ENCODE measurements around the gene ZBTB12.
A peak's percentile ranks its signal among the peaks of the same experiment; 100 is the strongest.

The ZBTB12 gene

DNA sequence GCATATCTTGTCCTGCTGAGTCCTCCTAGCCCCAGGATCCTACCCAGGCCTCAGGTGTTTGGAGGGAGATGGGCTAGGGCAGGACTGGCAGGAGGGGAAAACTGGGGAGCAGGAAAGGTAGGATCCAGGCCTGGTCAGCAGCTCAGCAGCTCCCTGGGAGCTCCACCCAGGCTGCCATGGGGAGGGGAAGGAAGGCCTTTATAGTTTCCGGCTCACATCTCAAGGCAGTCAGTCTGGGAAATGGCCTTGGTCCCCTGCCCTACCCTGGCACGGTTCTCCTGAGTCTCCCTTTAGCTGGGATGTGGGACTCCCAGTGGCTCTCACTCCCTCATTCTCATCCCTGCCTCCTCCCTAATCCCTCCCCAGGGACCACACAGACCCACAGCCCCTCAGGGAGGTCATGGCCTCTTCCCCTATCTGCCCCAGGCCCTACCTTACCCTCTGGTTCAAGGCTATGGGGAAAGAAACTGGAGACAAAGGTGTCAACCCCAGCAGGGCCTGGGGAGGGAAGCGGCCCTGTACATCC, 24.7 kb downstream of the ZBTB12 start:
- TF ChIP-seq ZFX (IDR thresholded peaks at IDR 0.05; ENCODE audit: borderline replicate concordance) = no peak
- TF ChIP-seq, protein P1, sequence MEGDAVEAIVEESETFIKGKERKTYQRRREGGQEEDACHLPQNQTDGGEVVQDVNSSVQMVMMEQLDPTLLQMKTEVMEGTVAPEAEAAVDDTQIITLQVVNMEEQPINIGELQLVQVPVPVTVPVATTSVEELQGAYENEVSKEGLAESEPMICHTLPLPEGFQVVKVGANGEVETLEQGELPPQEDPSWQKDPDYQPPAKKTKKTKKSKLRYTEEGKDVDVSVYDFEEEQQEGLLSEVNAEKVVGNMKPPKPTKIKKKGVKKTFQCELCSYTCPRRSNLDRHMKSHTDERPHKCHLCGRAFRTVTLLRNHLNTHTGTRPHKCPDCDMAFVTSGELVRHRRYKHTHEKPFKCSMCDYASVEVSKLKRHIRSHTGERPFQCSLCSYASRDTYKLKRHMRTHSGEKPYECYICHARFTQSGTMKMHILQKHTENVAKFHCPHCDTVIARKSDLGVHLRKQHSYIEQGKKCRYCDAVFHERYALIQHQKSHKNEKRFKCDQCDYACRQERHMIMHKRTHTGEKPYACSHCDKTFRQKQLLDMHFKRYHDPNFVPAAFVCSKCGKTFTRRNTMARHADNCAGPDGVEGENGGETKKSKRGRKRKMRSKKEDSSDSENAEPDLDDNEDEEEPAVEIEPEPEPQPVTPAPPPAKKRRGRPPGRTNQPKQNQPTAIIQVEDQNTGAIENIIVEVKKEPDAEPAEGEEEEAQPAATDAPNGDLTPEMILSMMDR (IDR thresholded peaks at IDR 0.05) = no peak
- peak overlapping the region; percentile 78 for H3K27ac ChIP-seq

DNA sequence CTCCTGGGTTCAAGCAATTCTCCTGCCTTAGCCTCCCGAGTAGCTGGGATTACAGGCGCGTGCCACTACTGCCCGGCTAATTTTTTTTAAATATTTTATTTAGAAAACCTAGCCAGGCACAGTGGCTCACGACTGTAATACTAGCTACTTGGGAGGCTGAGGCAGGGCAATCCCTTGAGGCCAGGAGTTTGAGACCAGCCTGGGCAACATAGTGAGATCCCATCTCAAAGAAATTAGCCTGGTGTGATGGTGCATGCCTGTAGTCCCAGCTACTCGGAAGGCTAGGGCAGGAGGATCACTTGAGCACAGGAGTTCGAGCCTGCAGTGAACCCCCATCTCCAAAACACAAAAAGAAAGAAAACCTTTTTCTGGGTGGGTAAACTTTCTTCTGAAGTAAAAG, 25.5 kb downstream of the ZBTB12 start:
- TF ChIP-seq ZFX (IDR thresholded peaks at IDR 0.05; ENCODE audit: borderline replicate concordance) = no peak
- TF ChIP-seq, protein P1 (IDR thresholded peaks at IDR 0.05) = no peak
- peak overlapping the region; percentile 78 for H3K27ac ChIP-seq

DNA sequence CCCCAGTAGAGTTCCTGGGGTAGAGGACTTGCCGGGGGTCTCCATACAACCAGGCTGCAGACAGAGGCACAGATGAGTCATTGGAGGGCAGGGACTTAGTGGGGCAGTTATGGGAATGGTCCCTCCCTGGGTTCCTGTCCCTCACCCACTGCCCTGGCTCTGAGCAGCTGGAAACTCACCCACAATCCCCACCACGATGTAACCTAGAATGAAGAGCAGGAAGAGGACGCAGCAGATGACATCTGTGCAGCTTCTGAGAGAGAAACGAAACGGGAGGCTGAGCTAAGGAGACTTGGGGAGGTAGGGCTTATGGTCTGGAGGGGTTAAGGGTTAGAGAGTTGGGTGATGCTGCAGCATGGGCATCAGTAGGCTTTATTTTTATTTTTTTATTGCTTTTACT, 26.0 kb downstream of the ZBTB12 start:
- TF ChIP-seq, protein P1 (IDR thresholded peaks at IDR 0.05) = no peak
- TF ChIP-seq ZFX (IDR thresholded peaks at IDR 0.05; ENCODE audit: borderline replicate concordance) = no peak
- H3K27ac ChIP-seq = peak overlapping the region; percentile 78

DNA sequence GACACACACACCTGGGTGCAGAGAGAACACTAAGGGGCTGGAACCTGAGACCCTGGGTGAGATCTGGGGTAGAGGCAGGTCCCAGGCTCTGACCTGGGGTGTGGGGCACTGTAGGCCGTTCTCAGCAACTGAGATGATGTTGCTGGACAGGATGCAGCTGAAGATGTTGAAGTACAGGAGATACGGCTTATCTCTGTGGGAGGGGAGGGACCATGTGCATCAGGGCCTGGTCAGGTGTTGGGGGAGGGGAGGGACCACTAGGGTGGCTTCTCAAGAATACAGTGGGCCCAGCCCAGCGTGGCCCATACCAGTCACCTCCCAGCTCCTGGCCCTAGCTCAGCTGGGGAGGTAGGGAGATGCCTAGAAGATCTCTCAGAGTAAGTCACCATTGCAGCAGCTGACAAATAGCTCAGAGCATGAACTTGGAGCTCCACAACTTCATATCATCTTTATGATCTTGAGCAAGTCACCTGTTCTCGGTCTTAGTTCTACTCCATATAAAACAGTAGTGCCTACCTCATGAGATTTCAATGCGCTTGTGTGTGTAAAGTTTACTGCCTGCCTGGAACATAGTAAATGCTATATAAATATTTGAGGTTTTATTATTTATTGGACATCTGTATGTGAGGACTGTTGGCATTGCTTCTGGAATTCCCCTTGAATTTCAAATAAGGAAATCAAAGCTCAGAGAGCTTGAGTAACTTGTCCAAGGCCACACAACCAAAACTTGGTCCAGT, 26.9 kb downstream of the ZBTB12 start:
- peak overlapping the region; percentile 78 for H3K27ac ChIP-seq
- TF ChIP-seq, protein P1 (IDR thresholded peaks at IDR 0.05) = no peak

DNA sequence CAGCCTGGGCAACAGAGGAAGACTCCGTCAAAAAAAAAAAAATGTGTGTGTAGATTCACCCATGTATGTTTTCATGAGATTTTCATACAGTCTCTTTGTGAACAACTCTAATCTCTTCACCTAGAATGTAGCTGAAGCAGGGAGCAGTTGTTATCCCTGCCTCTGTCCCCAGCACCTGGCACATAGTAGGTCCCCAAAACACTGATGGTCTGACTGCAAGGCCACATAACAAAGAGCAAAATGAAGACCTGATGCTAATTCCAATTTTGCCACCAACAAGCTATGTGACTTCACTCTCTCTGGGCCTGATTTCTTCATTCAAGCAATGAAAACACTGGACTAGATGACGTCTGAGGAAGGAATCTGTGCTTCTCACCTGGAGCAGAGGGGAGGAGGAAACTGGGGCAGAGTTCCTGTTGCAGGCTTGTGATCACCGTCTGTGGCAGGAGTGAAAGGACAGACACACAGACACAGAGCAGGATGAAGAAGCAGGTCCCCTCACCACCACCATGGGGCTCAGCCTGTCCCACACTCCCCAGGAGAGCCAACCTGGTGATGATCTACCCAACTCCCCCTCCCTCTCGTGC, 27.7 kb downstream of the ZBTB12 start:
- H3K27ac ChIP-seq = peak overlapping the region; percentile 78; the same call in 1 of the 2 replicates
- TF ChIP-seq ZFX (IDR thresholded peaks at IDR 0.05; ENCODE audit: borderline replicate concordance) = no peak
- TF ChIP-seq, protein P1 (IDR thresholded peaks at IDR 0.05) = no peak

DNA sequence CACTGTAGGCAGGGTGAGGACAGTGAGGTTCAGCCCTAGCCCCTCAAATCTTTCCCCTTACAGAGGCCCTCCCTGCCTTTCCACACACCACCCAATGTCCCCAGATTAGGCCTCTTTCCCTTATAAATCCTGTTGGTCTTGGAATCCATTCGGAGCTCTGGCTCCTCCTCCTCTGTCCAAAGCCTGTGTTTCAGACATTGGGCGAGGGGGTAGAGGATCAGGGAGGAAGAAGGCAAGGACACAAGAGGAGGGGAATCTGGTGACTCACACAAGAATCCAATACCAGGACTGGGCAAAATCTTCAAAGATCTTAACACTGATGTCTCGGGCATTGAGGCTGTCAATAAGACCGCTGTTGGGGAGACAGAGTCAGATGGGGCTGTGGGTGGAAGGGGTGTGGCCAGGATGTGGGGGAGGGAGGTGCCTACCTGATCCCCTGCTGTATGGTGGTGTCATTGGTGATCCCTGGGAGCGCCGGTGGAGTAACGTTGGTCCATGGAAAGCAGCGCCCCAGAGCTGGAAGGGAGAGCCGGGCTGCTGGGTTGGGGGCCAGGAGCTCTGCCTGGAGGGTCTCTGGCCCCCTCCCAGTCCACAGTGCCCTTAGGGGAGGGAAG, 30.7 kb downstream of the ZBTB12 start:
- TF ChIP-seq ZFX (IDR thresholded peaks at IDR 0.05; ENCODE audit: borderline replicate concordance) = no peak
- TF ChIP-seq, protein P1 (IDR thresholded peaks at IDR 0.05) = no peak
- no peak overlapping the region for H3K27ac ChIP-seq
